Activated CD4-positive, CD25-positive, alpha-beta regulatory T cell treated with anti-CD3 and anti-CD28 coated beads, Interleukin-2, amount 50 U/mL, for 72 hours (primary cell): ENCODE data around the gene ALDH1A2.
A peak's percentile ranks its signal among the peaks of the same experiment; 100 is the strongest.
"Not testable (repeated sequence)": the region's sequence is repeated elsewhere in the genome, so short reads cannot be mapped to it uniquely, and the experiment has no call there.

Experiments used
- DNase-seq: peaks from one replicate; pipeline ENCODE4 v3.0.0; 2021

The ALDH1A2 gene

GRCh38 chr15:58065445-58066041, at the start of gene ALDH1A2:
ALDH1A2 (minus strand) TSS chr15:58065711; CDS start chr15:58065650, 61 bp downstream.
- DNase-seq, result peak; percentile 30

DNA sequence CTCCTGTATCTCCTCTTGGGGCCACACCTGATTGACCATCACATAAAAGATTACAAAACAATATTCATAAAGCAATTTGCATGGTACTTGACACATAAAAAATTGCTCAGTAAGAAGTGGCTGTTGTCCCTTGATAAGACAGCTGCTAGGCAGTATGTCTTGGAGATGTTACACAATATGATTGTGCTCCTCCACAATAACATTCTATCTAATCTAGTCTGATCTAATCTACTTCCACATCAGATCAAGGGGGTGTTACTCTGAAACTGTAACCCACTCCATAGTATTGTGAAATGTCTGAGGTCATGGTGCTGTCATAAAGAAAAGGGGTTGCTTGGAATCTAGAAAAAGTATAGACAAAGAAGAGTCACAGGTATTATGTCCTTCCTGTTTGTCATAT, 49.3 kb upstream of the ALDH1A2 start:
- no peak for DNase-seq

DNA sequence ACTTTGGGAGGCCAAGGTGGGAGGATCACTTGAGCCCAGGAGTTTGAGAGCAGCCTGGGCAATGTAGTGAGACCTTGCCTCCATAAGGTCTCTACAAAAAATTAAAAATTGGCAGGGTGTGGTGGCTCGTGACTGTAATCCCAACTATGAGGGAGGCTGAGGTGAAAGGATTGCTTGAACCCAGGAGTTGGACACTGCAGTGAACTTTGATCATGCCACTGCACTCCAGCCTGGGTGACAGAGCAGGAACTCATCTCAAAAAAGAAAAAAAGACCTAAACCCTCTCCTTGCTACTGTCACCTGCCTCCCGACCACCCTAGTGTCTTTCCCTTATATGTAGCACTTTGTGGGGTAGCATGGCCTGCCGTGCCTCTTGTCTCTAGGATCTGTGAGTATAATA, 48.9 kb upstream of the ALDH1A2 start:
- DNase-seq, result no peak

DNA sequence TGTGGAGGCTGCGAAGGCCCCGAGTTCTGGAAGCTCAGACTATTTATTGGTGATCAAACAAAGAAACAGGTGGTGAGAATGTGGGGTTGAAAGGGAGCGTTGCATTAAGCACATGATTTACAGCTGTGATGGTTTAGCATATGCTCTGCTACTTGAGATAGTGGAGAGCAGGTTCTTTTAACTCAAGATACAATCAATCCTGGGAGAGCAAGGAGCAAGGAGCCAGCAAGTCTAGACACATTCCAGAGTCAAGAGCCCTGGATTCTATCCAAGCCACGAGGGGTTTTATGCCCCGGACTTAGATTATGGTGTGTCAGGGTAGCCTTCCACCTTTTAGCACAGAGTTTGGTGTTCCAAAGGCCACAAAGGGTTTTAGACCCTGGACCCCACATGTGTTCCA, 47.8 kb upstream of the ALDH1A2 start:
- not testable (repeated sequence) for DNase-seq

DNA sequence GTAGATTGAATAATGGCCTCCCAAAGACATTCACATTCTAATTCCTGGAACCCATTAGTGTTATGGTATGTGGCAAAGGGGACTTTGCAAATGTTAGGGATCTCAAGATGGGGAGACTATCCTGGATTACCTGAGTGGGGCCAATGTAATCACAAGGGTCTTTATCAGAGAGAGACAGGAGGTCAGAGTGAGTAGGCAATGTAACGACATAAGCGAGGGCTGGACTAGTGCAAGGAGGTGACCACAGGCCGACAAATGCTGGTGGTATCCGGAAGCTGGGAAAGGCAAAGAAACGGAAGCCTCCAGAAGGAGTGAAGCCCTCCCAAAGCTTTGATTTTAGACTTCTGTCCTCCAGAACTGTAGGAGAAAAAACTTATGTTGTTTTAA, 46.2 kb upstream of the ALDH1A2 start:
- no peak for DNase-seq

GRCh38 chr15:58110999-58111717, 45.6 kb upstream of the ALDH1A2 start:
- DNase-seq, result no peak

DNA sequence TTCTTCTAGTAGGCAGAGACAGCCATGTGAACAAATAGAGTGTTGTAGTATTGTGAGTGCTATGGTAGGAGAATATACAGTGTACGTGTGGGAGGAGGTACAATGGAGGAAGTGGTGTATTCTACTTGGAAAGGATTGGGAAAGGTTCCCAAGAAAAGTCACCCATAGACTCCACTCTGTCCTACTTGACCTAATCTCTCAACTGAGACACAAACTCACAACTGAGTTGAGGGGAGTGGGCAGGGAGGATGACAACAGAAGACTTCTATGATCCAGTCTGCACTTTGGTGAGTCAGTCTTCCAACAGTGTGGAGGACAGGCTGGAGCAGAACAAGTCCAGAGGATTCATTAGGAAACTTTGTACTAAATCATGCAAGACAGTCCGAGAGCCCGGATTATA, 43.9 kb upstream of the ALDH1A2 start:
- no peak for DNase-seq

DNA sequence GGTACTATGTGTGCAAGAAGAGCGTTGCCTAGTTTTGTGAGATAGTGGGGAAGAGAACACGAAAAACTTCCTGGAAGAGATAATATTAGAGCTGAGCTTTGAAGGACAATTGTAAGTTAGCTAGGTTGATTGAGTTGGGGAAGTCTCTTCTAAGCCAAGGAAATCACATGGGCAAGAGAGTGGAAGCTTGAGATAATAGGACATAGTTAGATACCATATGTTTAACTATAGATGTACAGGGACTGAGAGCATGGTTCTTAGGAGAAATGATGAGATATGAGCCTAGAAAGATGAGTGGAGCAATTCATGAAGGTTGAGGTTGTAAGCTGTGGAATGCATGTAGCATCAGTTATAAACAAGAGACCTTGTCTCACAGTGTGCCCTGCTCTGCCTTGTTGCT, 42.6 kb upstream of the ALDH1A2 start:
- DNase-seq, result no peak

DNA sequence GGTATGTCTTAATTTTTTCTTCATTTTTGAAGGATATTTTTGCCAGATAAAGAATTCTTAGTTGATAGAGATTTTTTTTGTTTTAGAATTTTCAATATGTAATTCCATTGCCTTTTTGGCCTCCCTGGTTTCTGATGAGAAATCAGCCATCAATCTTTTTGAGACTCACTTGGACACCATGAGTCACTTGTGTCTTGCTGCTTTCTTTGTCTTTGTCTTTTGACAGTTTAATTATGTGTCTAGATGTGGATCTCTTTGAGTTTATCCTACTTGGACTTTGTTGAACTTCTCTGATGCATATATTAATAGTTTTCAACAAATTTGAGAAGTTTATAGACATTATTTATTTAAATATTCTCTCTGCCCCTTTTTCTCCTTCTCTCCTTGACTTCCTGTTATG, 38.0 kb upstream of the ALDH1A2 start:
- DNase-seq, result no peak

DNA sequence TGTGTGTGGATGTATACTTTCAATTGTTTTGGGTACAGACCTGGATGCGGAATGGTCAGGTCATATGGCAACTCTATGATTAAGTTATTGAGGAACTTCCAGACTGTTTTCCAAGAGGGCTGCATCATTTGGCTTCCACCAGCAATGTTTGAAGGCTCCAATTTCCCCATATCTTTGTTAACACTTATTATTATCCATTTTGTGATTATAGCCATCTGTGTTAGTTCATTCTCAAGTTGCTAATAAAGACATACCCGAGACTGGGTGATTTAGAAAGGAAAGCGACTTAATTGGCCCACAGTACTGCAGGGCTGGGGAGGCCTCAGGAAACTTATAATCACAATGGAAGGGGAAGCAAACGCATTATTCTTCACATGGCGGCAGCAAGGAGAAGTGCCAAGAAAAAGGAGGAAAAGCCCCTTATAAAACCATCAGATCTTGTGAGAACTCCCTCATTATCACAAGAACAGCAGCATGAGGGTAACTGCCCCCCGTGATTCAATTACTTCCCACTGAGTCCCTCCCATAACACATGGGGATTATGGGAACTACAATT, 31.1 kb upstream of the ALDH1A2 start:
- DNase-seq, result no peak

- no peak for DNase-seq
These were observed 29.9 kb upstream of the ALDH1A2 start for GRCh38 chr15:58095415-58095814.

- no peak for DNase-seq
These were observed 22.4 kb upstream of the ALDH1A2 start for GRCh38 chr15:58087871-58088270.

DNA sequence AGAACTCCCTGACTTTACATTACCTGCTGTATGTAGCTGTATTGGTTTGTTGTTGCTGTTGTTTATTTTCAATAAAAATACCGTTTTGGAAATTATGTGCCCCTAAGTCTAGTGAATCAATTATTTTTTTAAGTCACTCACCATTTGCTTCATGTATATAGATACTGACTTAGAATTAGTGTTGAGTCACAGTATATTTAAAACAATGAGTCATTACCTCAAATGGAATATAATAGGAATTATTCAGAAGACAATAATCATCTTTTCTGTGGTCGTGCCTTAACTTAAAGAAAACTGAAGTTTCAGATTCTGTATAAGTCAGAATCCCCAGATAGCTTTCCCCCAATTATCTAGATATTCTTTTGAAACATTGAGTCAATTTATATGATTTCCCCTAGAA, 21.0 kb upstream of the ALDH1A2 start:
- DNase-seq, result no peak

GRCh38 chr15:58083526-58083925, 18.0 kb upstream of the ALDH1A2 start:
- DNase-seq, result no peak

DNA sequence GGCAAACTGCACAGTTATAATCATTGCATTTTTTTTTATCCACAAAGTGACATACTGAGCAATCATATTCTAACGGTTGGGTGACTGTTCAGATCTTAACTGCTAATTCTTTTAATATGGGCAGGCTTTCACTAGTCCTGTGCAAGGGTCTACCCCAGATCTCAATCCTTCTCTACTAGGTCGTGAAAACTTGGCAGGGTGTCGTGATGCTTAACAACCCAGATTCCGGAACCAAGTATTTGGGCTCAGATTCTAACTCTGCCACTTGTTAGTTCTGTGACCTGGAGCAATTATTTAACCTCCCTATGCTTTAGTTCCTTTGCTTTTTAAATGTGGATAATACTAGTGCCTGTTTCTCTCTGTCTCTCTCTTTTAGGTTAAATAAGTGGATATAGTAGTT, 16.4 kb upstream of the ALDH1A2 start:
- no peak for DNase-seq

GRCh38 chr15:58081456-58081855, 15.9 kb upstream of the ALDH1A2 start:
- no peak for DNase-seq

- DNase-seq, result not testable (repeated sequence)
These were observed 15.4 kb upstream of the ALDH1A2 start for GRCh38 chr15:58080959-58081358.

GRCh38 chr15:58080398-58080797, 14.9 kb upstream of the ALDH1A2 start:
- DNase-seq, result no peak

- no peak for DNase-seq
These were observed 13.1 kb upstream of the ALDH1A2 start for GRCh38 chr15:58078591-58078990.

DNA sequence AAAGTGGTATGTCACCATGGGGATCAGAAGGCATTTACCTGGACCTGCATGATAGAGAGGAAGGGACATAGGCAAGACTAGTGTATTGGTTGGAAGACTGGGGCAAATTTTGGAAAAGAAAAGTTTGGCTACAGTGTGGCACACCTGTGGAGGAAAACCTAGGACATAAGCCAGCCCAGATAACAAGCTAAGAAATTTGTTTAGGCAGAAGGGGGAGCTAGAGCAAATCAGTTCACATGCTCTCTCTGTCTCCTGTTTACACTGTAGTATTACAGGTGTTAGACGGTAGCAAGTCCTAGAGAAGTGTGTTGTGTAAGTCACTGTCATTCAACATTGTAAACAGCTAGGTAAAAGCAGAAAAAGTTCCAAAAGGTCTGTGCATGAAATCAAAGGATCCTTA, 11.9 kb upstream of the ALDH1A2 start:
- DNase-seq, result no peak

DNA sequence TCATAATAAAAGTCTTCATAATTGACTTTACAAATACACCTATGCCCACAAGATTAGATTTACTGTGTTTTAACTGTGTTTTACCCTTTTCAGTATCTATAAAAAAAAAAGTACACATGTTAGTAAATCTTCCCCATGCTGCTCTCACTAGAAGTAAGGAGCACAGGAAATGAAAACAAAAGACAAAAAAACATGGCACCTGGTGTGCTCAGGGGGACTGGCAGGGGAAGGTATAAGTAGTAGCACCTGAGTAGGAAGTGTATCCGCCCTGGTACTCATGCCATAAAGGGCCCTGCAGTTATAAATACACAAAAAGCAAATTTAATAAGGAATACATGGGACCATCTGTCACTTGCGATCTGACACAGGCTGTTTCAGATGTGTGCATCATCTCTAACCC, 8.9 kb upstream of the ALDH1A2 start:
- DNase-seq, result no peak

DNA sequence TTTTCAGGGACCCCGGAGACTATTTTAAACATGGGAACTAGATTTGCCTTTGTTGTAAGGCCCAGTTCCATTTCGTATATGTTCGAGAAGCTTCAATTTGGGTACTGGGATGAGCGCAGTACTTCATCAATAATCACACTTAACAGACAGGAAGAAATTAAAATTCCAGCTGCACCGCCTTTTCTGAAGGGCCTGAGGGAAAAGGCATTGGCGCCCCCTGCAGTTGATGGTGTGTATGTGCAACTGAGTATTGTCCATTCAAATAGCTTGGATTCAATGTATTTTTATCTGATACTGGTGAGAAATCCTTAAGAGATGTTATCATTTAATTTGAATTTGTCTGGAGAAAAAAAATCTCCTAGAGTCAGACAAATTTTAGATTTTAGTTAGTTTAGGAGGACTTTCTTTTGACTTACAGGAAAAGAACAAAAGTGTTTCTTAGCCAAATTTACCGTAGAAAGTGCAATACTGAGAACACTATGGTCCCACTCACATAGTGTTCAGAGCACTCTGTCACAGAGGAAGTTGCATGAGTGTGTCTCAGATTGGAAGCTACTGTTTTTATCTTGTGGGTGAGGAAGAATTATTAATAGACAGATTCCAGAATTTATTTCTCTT, 5.4 kb upstream of the ALDH1A2 start:
- peak; percentile 56 for DNase-seq

DNA sequence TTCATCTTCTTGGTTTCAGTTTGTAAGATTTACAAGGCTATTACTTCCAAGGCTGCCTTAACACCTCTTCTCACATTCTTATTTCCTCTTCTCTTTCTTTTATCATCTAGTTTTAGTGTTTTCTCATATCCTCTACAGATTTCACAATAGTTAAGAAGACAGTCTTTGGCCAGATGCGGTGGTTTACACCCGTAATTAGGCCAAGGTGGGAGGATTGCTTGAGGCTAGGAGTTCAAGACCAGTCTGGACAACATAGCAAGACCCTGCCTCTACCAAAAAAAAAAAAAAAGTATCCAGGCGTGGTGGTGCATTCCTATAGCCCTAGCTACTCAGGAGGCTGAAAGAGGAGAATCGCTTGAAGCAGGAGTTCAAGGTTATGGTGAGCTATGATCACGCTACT, 3.5 kb upstream of the ALDH1A2 start:
- no peak for DNase-seq
